GM18511 (cell line): ENCODE results near the gene MEX3A.
"Not testable (repeated sequence)": the region's sequence is repeated elsewhere in the genome, so short reads cannot be mapped to it uniquely, and the experiment has no call there.

ENCODE experiments used
- ATAC-seq: cut with Tn5 transposase; IDR thresholded peaks from one replicate; pipeline ENCODE4 v1.9.1; 2021; ENCODE audit warnings: mild to moderate bottlenecking, moderate library complexity; ENCODE audit not compliant: unreplicated experiment

MEX3A gene

GRCh38 chr1:156080241-156080862 lies 1.9 kb downstream of the MEX3A start:
- ATAC-seq = no peak

- ATAC-seq = no peak
Measured at GRCh38 chr1:156079762-156080161, 2.5 kb downstream of the MEX3A start.

DNA sequence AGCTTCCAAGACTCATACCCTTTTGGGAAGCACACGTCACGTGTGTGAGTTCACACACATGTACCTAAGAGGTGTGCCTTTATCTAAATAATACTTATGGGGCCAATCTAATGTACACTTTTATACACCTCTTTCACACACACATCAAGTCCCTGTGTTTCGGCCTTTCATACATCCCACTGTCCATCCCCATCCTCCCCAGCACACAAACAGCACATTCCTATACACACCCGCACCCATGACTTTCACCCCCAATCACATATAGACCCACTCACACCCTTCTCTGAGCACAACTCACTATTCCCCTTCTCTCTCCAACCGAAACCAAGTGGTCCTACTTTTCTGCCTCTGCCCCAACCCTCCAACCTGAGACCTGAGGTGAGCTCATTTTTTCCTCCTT lies 3.5 kb downstream of the MEX3A start:
- ATAC-seq = no peak

- no peak for ATAC-seq
Measured at GRCh38 chr1:156077430-156077760, 4.9 kb downstream of the MEX3A start.

DNA sequence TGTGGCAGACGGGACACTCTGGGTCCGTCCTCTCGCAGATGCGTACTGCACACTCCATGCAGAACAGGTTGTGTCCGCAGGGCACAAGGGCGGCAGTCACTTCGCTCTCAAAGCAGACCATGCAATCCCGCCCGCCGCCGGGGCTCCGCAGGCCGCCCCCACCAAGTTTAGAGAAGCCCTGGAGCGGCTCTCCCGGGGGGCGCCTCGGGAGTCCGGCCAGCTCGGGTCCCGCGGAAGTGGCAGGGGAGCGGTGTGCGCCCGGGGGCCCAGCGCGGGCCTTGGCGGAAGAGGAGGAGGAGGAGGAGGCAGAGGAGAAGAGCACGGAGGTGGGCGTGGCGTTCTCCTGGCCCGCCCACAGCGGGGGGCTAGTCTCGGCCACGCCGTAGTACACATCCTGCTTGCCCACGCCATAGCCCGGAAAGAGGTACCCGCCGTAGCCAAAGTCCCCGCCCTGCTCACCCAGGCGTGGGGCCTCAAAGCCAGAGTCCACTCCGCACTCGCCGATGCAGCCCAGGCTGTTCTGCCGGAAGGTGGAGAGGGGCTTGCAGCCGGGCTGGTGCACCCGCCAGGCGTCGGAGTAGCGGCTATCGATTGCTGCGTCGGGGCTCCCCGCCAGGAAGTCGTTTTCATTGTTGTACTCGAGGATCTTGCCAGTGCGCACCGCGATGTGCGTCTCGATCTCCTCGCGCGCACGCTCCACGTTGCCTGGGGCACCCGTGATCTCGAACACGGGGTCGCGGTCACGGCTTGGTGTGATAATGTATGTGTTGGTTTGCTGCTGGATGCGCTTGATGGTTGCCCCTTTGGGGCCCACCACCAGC lies 5.4 kb downstream of the MEX3A start:
- no peak for ATAC-seq

DNA sequence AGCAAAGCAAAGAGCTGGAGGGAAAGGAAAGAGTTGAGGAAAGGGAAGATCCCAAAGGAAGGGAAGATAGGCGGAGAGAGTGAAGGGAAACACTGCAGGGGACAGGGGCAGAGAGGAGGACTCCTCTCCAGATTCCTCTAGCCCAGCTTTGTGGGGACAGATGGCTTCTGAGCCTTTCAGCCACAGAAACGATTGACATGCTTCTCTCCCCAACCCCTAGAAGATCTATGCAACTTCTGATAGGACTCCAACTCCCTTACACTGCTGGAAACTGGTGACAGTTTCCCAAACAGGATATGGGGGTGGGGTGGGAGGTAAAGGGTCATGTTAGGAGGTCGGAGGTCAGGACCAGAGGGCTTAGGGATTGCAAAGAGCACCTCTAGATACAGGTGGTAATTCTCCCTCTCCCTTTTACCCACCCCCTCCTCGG lies 6.5 kb downstream of the MEX3A start:
- ATAC-seq = no peak

- no peak for ATAC-seq
Measured at GRCh38 chr1:156075162-156075561, 7.1 kb downstream of the MEX3A start.

GRCh38 chr1:156074661-156075060 lies 7.6 kb downstream of the MEX3A start:
- ATAC-seq = no peak

- ATAC-seq = no peak
Measured at GRCh38 chr1:156073740-156074139, 8.5 kb downstream of the MEX3A start.

DNA sequence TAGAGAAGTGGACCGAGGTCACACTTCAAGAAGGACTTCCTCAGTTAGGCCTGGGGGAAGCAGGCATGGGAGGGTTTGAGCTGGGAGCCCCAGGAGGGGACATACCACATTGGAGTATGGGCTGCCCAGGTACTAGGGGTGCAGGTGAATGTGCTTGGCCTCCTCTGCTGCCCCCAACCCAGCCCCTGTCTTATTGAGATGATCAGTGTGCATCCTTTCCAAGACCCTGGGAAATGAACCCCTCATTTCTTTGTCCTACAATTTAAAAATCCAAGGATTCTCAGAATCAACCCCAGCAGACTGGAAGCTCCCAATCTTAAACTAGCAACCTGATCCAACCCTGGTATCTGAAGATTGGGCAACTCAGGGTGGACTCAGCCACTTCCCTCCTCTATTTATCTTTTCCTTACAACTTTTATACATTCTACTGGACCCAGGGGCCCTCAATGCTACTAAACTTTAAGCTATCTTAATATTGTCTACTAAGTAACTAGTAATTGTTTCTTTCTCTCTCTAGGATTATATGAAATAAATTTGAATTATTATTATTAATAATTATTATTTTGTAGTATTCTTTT lies 9.1 kb downstream of the MEX3A start:
- no peak for ATAC-seq

GRCh38 chr1:156072251-156072650 lies 10.0 kb downstream of the MEX3A start:
- no peak for ATAC-seq

DNA sequence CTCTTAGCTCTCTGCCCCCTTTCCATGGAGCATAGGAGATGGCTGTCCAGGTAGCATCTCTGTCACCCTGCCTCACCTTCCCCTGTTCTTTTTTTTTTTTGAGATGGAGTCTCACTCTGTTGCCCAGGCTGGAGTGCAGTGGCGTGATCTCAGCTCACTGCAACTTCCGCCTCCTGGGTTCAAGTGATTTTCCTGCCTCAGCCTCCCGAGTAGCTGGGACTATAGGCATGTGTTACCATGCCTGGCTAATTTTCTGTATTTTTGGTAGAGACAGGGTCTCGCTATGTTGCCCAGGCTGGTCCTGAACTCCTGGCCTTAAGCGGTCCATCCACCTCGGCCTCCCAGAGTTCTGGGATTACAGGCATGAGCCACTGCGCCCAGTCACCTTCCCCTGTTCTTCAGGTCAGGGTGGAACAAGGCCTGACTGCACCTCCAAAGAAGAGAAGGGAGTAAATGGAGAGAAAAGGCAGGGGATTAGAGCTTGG lies 10.9 kb downstream of the MEX3A start:
- not testable (repeated sequence) for ATAC-seq

- no peak for ATAC-seq
Measured at GRCh38 chr1:156070548-156070947, 11.7 kb downstream of the MEX3A start.

GRCh38 chr1:156069490-156070455 lies 12.5 kb downstream of the MEX3A start:
- no peak for ATAC-seq

DNA sequence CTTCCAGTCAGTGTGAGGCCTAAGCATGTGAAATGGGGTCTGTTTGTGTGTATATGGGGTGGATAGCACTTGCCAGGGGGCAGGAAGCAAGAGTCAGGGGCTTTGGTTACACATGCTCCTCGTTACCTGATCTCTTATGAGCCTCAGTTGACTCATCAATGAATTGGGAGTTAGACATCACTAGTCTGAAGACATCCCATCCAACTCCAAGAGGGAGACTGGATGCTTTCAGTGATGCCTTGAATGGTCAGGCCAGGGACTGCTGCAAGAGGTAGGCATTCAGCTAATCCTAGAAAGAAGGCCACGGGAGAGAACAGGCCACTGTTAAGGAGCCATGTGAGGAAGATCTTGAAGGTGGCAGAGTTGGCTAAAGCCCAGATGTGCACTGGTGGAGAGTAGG lies 15.0 kb downstream of the MEX3A start:
- no peak for ATAC-seq

DNA sequence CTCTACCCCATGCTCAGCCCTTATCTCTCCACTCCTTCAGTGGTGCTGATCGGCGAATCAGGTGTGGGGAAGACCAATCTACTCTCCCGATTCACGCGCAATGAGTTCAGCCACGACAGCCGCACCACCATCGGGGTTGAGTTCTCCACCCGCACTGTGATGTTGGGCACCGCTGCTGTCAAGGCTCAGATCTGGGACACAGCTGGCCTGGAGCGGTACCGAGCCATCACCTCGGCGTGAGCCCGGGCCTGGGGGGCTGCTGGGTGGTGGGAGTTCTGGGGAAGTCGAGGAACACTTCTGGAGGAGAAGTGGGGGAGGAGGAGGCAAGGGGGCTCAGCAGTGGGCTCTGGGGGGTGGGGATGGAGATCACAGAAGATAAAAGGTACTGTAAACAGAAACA lies 16.4 kb downstream of the MEX3A start:
- no peak for ATAC-seq

GRCh38 chr1:156065212-156065611 lies 17.1 kb downstream of the MEX3A start:
- no peak for ATAC-seq

GRCh38 chr1:156064615-156065014 lies 17.6 kb downstream of the MEX3A start:
- ATAC-seq = no peak

- no peak for ATAC-seq
Measured at GRCh38 chr1:156063997-156064285, 18.3 kb downstream of the MEX3A start.

GRCh38 chr1:156062189-156062588 lies 20.1 kb downstream of the MEX3A start:
- no peak for ATAC-seq

GRCh38 chr1:156060937-156061636 lies 21.2 kb downstream of the MEX3A start, which contains the start of gene RAB25:
TSS of gene RAB25 (plus strand) at chr1:156061160. CDS start at chr1:156061401, 241 bp downstream.
- ATAC-seq = no peak
